Stimulated activated CD8-positive, alpha-beta memory T cell treated with anti-CD3 and anti-CD28 coated beads, Interleukin-15, amount 100 ng/mL, for 48 hours (primary cell): ENCODE data around the gene PIGR.

Source experiments
- DNase-seq, 2 donors: peaks; one replicate each; pipeline ENCODE4 v3.0.0-alpha.2; 2020; ENCODE audit warnings: low read depth in 2 of 2

PIGR gene

GRCh38 chr1:206909883-206910318, 36.4 kb downstream of the PIGR start:
- DNase-seq, result no peak

GRCh38 chr1:206909161-206909882, 36.9 kb downstream of the PIGR start:
- DNase-seq, result no peak

GRCh38 chr1:206908038-206908437, 38.2 kb downstream of the PIGR start:
- DNase-seq, result no peak

- no peak for DNase-seq
Observed at GRCh38 chr1:206907304-206907991, 38.8 kb downstream of the PIGR start.

- DNase-seq, result peak in 1 of 2 donors; percentile 24
Observed at GRCh38 chr1:206905295-206906164, 40.7 kb downstream of the PIGR start.

- DNase-seq, result no peak
Observed at GRCh38 chr1:206904423-206905142, 41.7 kb downstream of the PIGR start.

- no peak for DNase-seq
Observed at GRCh38 chr1:206903687-206904086, 42.6 kb downstream of the PIGR start.

- no peak for DNase-seq
Observed at GRCh38 chr1:206902702-206903101, 43.6 kb downstream of the PIGR start.

GRCh38 chr1:206901944-206902343, 44.3 kb downstream of the PIGR start:
- DNase-seq, result no peak

GRCh38 chr1:206900149-206900548, 46.1 kb downstream of the PIGR start:
- no peak for DNase-seq

GRCh38 chr1:206899717-206900116, 46.5 kb downstream of the PIGR start:
- no peak for DNase-seq

GRCh38 chr1:206898915-206899431, 47.3 kb downstream of the PIGR start:
- no peak for DNase-seq

- no peak for DNase-seq
Observed at GRCh38 chr1:206898089-206898914, 48.0 kb downstream of the PIGR start.

GRCh38 chr1:206897175-206897574, 49.1 kb downstream of the PIGR start, which contains the start of gene IL24:
TSS of gene IL24 (plus strand) at chr1:206897443. CDS start at chr1:206897833, 390 bp downstream.
- peak; percentile 43 to 63 for DNase-seq

GRCh38 chr1:206896261-206896660, 50.0 kb downstream of the PIGR start:
- DNase-seq, result no peak

GRCh38 chr1:206895837-206896242, 50.4 kb downstream of the PIGR start:
- DNase-seq, result no peak

GRCh38 chr1:206895325-206895724, 50.9 kb downstream of the PIGR start:
- no peak for DNase-seq

- no peak for DNase-seq
Observed at GRCh38 chr1:206893380-206893779, 52.9 kb downstream of the PIGR start.

GRCh38 chr1:206892351-206892984, 53.8 kb downstream of the PIGR start:
- DNase-seq, result no peak

- DNase-seq, result no peak
Observed at GRCh38 chr1:206891412-206891811, 54.9 kb downstream of the PIGR start.
